Activated CD4-positive, alpha-beta T cell treated with anti-CD3 and anti-CD28 coated beads, Interleukin-2, amount 10 ng/mL, durations not matched to agents 7 days and 5 days (primary cell): Measurements from ENCODE around the gene AHNAK2. TPM values are rescaled to one million over a fixed set of nuclear protein-coding genes. Genes with fewer than 3 reads are reported as not detected.

Experiments used
- CTCF ChIA-PET: fragments of 350-600 bp; sonication (Branson Sonifier 250); formaldehyde crosslinking; loops from one replicate; lab custom pipeline; 2021; ENCODE audit warnings: antibody characterized with exemption; lab: Charles Lee
- POLR2A ChIA-PET: fragments of 350-600 bp; sonication (Branson Sonifier 250); formaldehyde crosslinking; loops from one replicate; lab custom pipeline; 2021; ENCODE audit warnings: antibody characterized with exemption; lab: Charles Lee
- DNase-seq: peaks from one replicate; pipeline ENCODE4 v3.0.0-alpha.2; 2020
- H3K27ac Mint-ChIP-seq: one replicate; pipeline ENCODE4 v1.8.0; 2021; ENCODE audit warnings: mild to moderate bottlenecking, moderate library complexity, mixed read lengths
- H3K27me3 Mint-ChIP-seq: one replicate; pipeline ENCODE4 v1.8.0; 2021; ENCODE audit warnings: mixed read lengths
- H3K36me3 Mint-ChIP-seq: one replicate; pipeline ENCODE4 v1.8.0; 2021; ENCODE audit warnings: low read depth, mixed read lengths
- H3K4me1 Mint-ChIP-seq: one replicate; pipeline ENCODE4 v1.8.0; 2021; ENCODE audit warnings: mixed read lengths
- H3K4me3 Mint-ChIP-seq: one replicate; pipeline ENCODE4 v1.8.0; 2021; ENCODE audit warnings: mild to moderate bottlenecking, moderate library complexity, mixed read lengths
- H3K9me3 Mint-ChIP-seq: one replicate; pipeline ENCODE4 v1.8.0; 2021; ENCODE audit warnings: mixed read lengths
- total RNA-seq, 2 experiments: library from RNA; stranded (reverse); gene quantifications; one replicate each; pipeline ENCODE4 v1.2.3, GENCODE V29; 2021

The AHNAK2 gene
- total RNA-seq, 2 experiments from 2014 or later = not detected

GRCh38 chr14:104932676-104933631 is 45.2 kb downstream of the AHNAK2 start:
- POLR2A ChIA-PET = no interaction called here
- no peak overlapping the region for H3K27ac Mint-ChIP-seq
- H3K27me3 Mint-ChIP-seq = peaks cover 26% of the 10 kb centered on the region
- no peak overlapping the region for H3K4me3 Mint-ChIP-seq
- peak; percentile 81 for DNase-seq
- no peaks in the 10 kb centered on the region for H3K9me3 Mint-ChIP-seq
- peaks cover 3% of the 10 kb centered on the region for H3K4me1 Mint-ChIP-seq
- no peaks in the 10 kb centered on the region for H3K36me3 Mint-ChIP-seq
- CTCF ChIA-PET = interaction anchor here (0.6 to 3.4 kb wide), 4 partner anchors 8 to 132 kb away, joined by 3 to 9 read pairs (median 3); partner anchors contain the start of genes GPR132 and PLD4

DNA sequence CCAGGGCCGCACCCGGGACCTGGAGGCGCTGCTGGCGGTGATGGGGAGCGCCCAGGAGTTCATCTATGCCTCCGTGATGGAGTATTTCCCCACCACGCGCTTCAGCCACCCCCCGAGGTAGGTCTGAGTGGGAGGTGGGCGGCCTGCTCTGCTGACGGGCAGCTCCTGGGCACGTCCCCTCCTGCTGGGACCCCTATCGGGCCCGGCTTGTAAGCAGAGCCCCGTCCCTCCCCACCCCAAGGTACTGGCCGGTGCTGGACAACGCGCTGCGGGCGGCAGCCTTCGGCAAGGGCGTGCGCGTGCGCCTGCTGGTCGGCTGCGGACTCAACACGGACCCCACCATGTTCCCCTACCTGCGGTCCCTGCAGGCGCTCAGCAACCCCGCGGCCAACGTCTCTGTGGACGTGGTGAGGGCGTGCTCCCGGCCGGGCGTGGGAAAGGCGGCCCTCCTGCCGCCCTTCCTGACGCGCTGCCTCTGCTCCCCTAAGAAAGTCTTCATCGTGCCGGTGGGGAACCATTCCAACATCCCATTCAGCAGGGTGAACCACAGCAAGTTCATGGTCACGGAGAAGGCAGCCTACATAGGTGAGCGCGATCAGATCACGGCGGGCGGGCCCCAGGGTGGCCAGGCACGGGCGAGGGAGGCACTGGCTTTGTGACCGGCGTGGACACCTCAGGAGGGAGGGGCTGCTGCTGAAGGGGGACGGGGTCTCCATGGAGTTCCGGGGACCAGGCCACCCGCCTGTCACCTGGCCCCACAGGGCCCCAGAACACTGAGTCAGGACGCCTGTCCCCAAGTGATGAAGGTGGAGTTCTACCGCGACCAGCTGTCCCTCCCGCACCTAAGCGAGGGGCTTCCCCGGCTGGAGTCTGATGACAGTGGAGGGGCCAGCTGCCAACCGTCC is 46.2 kb downstream of the AHNAK2 start:
- no peaks in the 10 kb centered on the region for H3K36me3 Mint-ChIP-seq
- peaks cover 18% of the 10 kb centered on the region for H3K27me3 Mint-ChIP-seq
- POLR2A ChIA-PET = no interaction called here
- peak overlapping the region; percentile 36 for H3K4me3 Mint-ChIP-seq
- CTCF ChIA-PET = interaction anchor here (0.6 to 3.4 kb wide), 2 partner anchors 114 to 131 kb away, joined by 3 to 9 read pairs; no protein-coding TSS in a partner anchor
- H3K9me3 Mint-ChIP-seq = no peaks in the 10 kb centered on the region
- peaks cover 3% of the 10 kb centered on the region for H3K4me1 Mint-ChIP-seq
- no peak overlapping the region for H3K27ac Mint-ChIP-seq
- no peak for DNase-seq

DNA sequence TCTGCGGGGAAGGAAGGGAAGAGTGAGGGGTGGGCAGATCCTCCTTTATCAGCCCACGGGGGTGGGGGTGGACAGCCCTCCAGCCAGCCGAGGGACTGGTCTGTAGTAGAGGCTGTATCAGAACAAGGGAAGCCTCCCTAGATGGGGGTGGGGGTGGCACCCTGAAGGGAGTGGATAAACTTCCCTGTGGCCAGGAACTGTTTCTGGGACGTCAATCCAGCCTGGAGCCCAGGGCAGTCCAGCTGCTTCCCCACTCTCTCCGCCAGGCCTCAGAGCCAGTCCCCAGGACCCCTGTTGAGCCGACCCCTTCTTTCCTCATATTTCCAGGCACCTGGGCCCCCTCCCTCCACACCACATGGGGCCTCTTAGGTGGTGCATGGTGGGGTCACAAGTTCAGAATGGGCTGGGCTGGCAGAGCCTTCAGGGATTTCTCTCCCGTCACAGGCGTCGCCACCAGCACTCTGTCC is 46.8 kb downstream of the AHNAK2 start:
- Mint-ChIP-seq H3K4me1 (peaks cover 3% of the 10 kb centered on the region), H3K9me3 (no peaks in the 10 kb centered on the region), H3K36me3 (no peaks in the 10 kb centered on the region), H3K27ac (no peak overlapping the region), H3K4me3 (no peak overlapping the region), H3K27me3 (peaks cover 18% of the 10 kb centered on the region)
- DNase-seq = no peak
- CTCF ChIA-PET = interaction anchor here (1.2 kb wide), 1 partner anchor 1732 kb away, joined by 5 read pairs; no protein-coding TSS in a partner anchor
- POLR2A ChIA-PET = no interaction called here

DNA sequence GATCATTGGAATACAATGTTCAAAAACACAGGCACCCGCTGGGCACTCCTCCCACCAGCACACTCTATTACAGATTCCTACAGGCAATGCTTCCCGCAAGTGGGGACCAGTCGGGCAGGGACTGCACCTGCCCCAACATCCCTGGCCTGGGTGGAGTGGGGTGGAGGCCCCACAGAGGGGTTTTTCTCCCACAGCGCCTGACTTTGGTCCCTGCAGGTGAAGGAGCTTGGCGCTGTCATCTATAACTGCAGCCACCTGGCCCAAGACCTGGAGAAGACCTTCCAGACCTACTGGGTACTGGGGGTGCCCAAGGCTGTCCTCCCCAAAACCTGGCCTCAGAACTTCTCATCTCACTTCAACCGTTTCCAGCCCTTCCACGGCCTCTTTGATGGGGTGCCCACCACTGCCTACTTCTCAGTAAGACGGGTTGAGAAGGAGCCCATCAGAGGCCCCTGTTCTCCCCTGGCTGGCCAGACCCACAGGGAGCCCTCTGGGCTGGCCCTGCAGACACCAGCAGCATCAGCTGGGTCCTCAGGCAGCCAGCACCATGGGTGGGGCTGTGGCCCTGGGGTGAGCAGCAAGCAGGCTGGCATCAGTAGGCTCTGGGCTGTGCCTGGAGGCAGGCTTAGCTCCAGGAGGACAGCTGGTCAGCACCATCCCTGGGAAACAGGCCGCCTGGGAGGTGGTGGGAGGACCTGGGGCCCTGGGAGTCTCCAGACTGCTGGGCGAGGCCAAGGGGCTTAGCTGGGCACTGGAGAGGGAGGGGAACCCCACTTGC is 47.5 kb downstream of the AHNAK2 start:
- H3K4me1 Mint-ChIP-seq = peaks cover 3% of the 10 kb centered on the region
- DNase-seq = no peak
- CTCF ChIA-PET = interaction anchor here (1.2 kb wide), 1 partner anchor 1733 kb away, joined by 5 read pairs; no protein-coding TSS in a partner anchor

GRCh38 chr14:104929268-104930230 is 48.6 kb downstream of the AHNAK2 start:
- ChIA-PET CTCF (interaction anchor here (0.8 kb wide), 1 partner anchor 117 kb away, joined by 3 read pairs; no protein-coding TSS in a partner anchor), POLR2A (no interaction called here)
- no peaks in the 10 kb centered on the region for H3K36me3 Mint-ChIP-seq
- no peak overlapping the region for H3K4me3 Mint-ChIP-seq
- H3K27me3 Mint-ChIP-seq = peaks cover 10% of the 10 kb centered on the region
- DNase-seq = no peak
- H3K27ac Mint-ChIP-seq = no peak overlapping the region
- peaks cover 1% of the 10 kb centered on the region for H3K4me1 Mint-ChIP-seq
- H3K9me3 Mint-ChIP-seq = no peaks in the 10 kb centered on the region

More for the DNA sequence above, 47.5 kb downstream of the AHNAK2 start:
- Mint-ChIP-seq H3K27me3 (peaks cover 18% of the 10 kb centered on the region), H3K27ac (no peak overlapping the region), H3K9me3 (no peaks in the 10 kb centered on the region), H3K4me3 (no peak overlapping the region), H3K36me3 (no peaks in the 10 kb centered on the region)
- POLR2A ChIA-PET = no interaction called here

GRCh38 chr14:104928391-104929133 is 49.6 kb downstream of the AHNAK2 start:
- POLR2A ChIA-PET = no interaction called here
- Mint-ChIP-seq H3K4me3 (no peak overlapping the region), H3K27ac (no peak overlapping the region), H3K4me1 (no peaks in the 10 kb centered on the region), H3K36me3 (no peaks in the 10 kb centered on the region), H3K9me3 (no peaks in the 10 kb centered on the region), H3K27me3 (peaks cover 3% of the 10 kb centered on the region)
- DNase-seq = no peak
- CTCF ChIA-PET = interaction anchor here (0.8 kb wide), 1 partner anchor 118 kb away, joined by 3 read pairs; no protein-coding TSS in a partner anchor

GRCh38 chr14:104927901-104928300 is 50.3 kb downstream of the AHNAK2 start:
- no peaks in the 10 kb centered on the region for H3K36me3 Mint-ChIP-seq
- no peak for DNase-seq
- ChIA-PET CTCF (no interaction called here), POLR2A (no interaction called here)
- no peaks in the 10 kb centered on the region for H3K9me3 Mint-ChIP-seq
- H3K4me1 Mint-ChIP-seq = no peaks in the 10 kb centered on the region
- no peak overlapping the region for H3K27ac Mint-ChIP-seq
- peaks cover 3% of the 10 kb centered on the region for H3K27me3 Mint-ChIP-seq
- H3K4me3 Mint-ChIP-seq = no peak overlapping the region

DNA sequence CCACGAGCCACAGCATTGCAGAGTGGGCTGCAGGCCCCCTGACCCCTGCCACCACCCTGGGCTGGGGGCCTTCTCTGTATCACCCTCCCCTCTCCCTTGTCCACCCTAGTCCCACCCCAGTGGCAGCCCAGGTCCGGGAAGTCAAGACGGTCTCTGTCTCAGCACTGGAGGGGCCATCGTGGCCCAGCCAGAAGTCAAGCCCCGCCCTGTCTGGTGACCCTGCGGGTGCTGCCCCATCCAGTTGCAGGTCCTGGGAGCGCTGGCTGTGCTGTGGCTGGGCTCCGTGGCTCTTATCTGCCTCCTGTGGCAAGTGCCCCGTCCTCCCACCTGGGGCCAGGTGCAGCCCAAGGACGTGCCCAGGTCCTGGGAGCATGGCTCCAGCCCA is 50.8 kb downstream of the AHNAK2 start:
- no peaks in the 10 kb centered on the region for H3K4me1 Mint-ChIP-seq
- no peaks in the 10 kb centered on the region for H3K9me3 Mint-ChIP-seq
- DNase-seq = no peak
- no peak overlapping the region for H3K27ac Mint-ChIP-seq
- no peak overlapping the region for H3K4me3 Mint-ChIP-seq
- ChIA-PET CTCF (no interaction called here), POLR2A (no interaction called here)
- H3K36me3 Mint-ChIP-seq = no peaks in the 10 kb centered on the region
- peaks cover 3% of the 10 kb centered on the region for H3K27me3 Mint-ChIP-seq

DNA sequence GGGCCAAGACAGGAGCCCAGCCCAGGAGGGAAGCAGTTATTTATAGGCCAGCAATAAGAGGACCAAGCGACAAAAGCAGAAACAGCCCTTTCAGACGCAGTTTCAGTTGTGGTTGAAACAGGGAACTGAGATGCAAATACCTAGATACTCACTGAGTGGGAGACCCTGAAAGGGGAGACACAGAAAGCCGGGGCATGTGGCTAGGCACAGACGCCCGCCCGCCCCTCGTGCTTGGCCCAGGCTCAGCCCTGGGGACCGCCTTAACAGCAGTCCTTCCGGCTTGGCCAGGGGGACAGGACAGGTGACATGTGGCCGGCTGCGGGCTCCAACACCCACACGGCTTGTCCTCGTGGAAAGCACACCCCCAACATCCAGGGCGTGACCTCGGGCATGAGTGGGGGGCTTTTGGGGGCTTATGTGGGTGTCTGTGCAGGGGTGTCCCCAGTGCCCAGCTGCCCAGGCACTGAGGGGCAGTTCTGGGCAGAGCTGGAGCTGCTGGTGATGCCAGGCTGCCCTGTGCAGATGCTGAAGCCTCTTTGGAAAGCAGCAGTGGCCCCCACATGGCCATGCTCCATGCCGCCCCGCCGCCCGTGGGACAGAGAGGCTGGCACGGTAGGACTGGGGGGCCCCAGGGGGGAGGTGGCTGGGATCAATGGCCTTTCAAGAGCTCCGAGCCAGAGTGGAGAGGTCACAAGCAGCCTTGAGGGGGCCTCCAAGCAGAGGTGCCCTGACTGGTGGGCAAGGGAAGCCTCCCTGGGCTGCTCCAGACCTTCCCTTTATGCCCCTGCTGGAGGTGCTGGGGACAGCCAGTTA is 51.3 kb downstream of the AHNAK2 start:
- no peaks in the 10 kb centered on the region for H3K9me3 Mint-ChIP-seq
- ChIA-PET CTCF (no interaction called here), POLR2A (no interaction called here)
- H3K27ac Mint-ChIP-seq = no peak overlapping the region
- DNase-seq = no peak
- H3K4me1 Mint-ChIP-seq = no peaks in the 10 kb centered on the region
- no peak overlapping the region for H3K4me3 Mint-ChIP-seq
- H3K27me3 Mint-ChIP-seq = peaks cover 2% of the 10 kb centered on the region
- H3K36me3 Mint-ChIP-seq = no peaks in the 10 kb centered on the region
